HEK293T (cell line): ENCODE results near the gene ARIH2.

Experiments
- CTCF ChIA-PET: fragments of 350-600 bp; formaldehyde crosslinking; extraction: SDS; loops from one replicate; lab custom pipeline; 2021; ENCODE audit warnings: antibody characterized with exemption, inconsistent platforms; lab: Yijun Ruan, JAX
- POLR2A ChIA-PET: fragments of 350-600 bp; formaldehyde crosslinking; extraction: SDS; loops from one replicate; lab custom pipeline; 2020; ENCODE audit warnings: antibody characterized with exemption, inconsistent platforms; lab: Yijun Ruan, JAX
- DNase-seq: peaks from one replicate; pipeline ENCODE4 v3.0.0; 2012; ENCODE audit warnings: mixed read lengths; ENCODE audit errors: extremely low spot score
- ARNT ChIP-seq: fragments of 450-650 bp; IDR thresholded peaks from 2 replicates; pipeline ENCODE4 v1.6.1; 2017; ENCODE audit warnings: mild to moderate bottlenecking
- BHLHE40 ChIP-seq: fragments of 450-650 bp; IDR thresholded peaks from 2 replicates; pipeline ENCODE4 v1.6.1; 2016; ENCODE audit warnings: mild to moderate bottlenecking, moderate library complexity, borderline replicate concordance
- CTBP1 ChIP-seq: fragments of 450-650 bp; IDR thresholded peaks from 2 replicates; pipeline ENCODE4 v1.6.1; 2016; ENCODE audit warnings: borderline replicate concordance
- ELF4 ChIP-seq: fragments of 450-650 bp; IDR thresholded peaks from 2 replicates; pipeline ENCODE4 v1.6.1; 2017; ENCODE audit warnings: antibody characterized with exemption
- FOXA1 ChIP-seq: fragments of 450-650 bp; IDR thresholded peaks from 2 replicates; pipeline ENCODE4 v1.6.1; 2016; ENCODE audit warnings: mild to moderate bottlenecking
- FOXK2 ChIP-seq: fragments of 450-650 bp; IDR thresholded peaks from 2 replicates; pipeline ENCODE4 v1.6.1; 2016; ENCODE audit warnings: mild to moderate bottlenecking
- FOXM1 ChIP-seq: fragments of 450-650 bp; IDR thresholded peaks from 2 replicates; pipeline ENCODE4 v1.6.1; 2017; ENCODE audit warnings: mild to moderate bottlenecking, borderline replicate concordance
- HDGF ChIP-seq: fragments of 450-650 bp; IDR thresholded peaks from 2 replicates; pipeline ENCODE4 v1.6.1; 2017; ENCODE audit warnings: antibody characterized with exemption, borderline replicate concordance
- L3MBTL2 ChIP-seq: fragments of 450-650 bp; conservative IDR thresholded peaks from 2 replicates; pipeline ENCODE4 v1.6.1; 2016; ENCODE audit warnings: mild to moderate bottlenecking
- LEF1 ChIP-seq: fragments of 450-650 bp; IDR thresholded peaks from 2 replicates; pipeline ENCODE4 v1.6.1; 2017; ENCODE audit warnings: mild to moderate bottlenecking, borderline replicate concordance
- NFRKB ChIP-seq: fragments of 450-650 bp; IDR thresholded peaks from 2 replicates; pipeline ENCODE4 v1.6.1; 2016; ENCODE audit warnings: mild to moderate bottlenecking, moderate library complexity
- SP1 ChIP-seq: fragments of 450-650 bp; IDR thresholded peaks from 2 replicates; pipeline ENCODE4 v1.6.1; 2017
- SUZ12 ChIP-seq: fragments of 450-650 bp; IDR thresholded peaks from 2 replicates; pipeline ENCODE4 v1.6.1; 2016; ENCODE audit warnings: mild to moderate bottlenecking
- TARDBP ChIP-seq: fragments of 450-650 bp; IDR thresholded peaks from 2 replicates; pipeline ENCODE4 v1.6.1; 2016
- ZNF384 ChIP-seq: fragments of 450-650 bp; IDR thresholded peaks from 2 replicates; pipeline ENCODE4 v1.6.1; 2016
- TF ChIP-seq, protein P1 (sequence below): fragments of 450-650 bp; IDR thresholded peaks from 2 replicates; pipeline ENCODE4 v1.6.1; 2016

Gene ARIH2

DNA sequence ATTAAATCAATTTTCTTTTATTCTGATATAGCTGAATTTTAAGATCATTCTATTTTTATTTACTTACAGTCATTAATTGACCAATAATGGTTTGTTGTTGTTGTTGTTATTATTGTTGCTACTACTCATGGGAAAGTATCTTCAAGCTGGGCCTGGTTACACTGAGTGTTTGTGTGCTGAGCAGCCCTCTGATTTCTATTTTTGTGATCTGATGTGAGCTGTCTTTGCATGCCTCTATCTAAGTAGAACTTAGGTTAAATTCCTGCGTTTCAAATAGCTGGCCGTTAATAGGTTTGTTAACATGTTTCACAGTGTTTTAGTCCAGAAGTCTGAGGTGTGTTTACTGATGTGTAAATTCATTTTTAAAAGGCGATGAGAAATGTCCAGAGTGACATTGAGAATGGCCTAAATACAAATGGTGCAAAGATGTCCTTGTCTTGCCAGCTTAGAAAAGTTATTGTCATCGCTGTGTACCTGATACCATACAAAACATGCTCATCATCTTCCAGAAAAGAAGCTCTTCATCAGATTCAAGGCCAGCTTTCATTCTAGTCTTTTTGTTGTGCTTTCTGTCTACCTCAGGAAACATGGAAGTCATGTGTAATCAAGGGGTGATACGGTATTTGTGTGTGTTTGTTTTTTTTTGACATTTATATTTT, 15.8 kb downstream of the ARIH2 start:
- TF ChIP-seq FOXM1, result no peak
- TF ChIP-seq HDGF, result no peak
- TF ChIP-seq FOXK2, result no peak
- TF ChIP-seq, protein P1, sequence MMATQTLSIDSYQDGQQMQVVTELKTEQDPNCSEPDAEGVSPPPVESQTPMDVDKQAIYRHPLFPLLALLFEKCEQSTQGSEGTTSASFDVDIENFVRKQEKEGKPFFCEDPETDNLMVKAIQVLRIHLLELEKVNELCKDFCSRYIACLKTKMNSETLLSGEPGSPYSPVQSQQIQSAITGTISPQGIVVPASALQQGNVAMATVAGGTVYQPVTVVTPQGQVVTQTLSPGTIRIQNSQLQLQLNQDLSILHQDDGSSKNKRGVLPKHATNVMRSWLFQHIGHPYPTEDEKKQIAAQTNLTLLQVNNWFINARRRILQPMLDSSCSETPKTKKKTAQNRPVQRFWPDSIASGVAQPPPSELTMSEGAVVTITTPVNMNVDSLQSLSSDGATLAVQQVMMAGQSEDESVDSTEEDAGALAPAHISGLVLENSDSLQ, result no peak
- POLR2A ChIA-PET, result no interaction called here
- CTCF ChIA-PET, result interaction anchor here (0.7 to 1.1 kb wide), 2 partner anchors 53 to 477 kb away, joined by 3 read pairs; no protein-coding TSS in a partner anchor
- no peak for DNase-seq

DNA sequence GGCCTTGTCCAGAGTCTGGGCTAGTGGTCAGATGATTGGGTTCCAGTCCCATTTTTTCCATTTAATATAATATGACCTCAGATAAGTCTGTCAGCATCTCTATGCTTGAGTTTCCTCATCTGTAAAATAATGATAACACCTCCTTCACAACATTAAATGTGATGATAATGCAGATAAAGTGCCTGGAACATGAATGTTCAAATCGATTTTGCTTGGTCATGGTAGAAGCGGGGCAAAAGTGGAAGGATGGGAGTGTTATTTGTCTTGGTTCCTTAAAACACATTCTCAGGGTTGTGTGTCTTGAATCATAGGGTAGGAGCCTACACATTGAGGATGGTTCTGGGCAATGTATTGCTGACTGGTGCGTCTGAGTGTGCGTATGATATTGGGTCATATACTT, 16.9 kb downstream of the ARIH2 start:
- TF ChIP-seq HDGF (no peak), ZNF384 (no peak), LEF1 (no peak), SP1 (no peak), L3MBTL2 (no peak), FOXM1 (no peak), SUZ12 (no peak)
- CTCF ChIA-PET, result no interaction called here

DNA sequence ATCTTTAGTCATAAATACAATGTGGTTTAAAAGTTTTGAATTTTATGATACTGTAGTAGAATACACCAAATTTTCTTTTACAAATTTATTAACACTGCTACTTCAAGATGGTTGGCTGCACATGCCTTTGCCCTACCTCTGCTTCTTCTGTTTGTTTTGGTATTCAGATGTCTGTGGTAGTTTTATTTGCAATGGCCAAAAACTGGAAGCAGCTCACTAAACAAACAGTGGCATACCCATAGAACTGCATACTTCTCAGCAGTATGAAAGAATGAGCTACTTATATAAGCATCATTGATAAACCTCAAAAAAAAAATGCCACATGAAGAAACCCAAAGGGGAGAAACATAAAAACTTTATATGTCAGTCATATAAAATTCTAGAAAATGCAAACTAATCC, 19.5 kb downstream of the ARIH2 start:
- DNase-seq, result no peak
- no peak for TF ChIP-seq CTBP1
- no peak for TF ChIP-seq ARNT
- TF ChIP-seq FOXK2, result no peak
- TF ChIP-seq LEF1, result no peak
- no peak for TF ChIP-seq NFRKB
- TF ChIP-seq SP1, result no peak
- no peak for TF ChIP-seq ZNF384
- CTCF ChIA-PET, result no interaction called here
- POLR2A ChIA-PET, result no interaction called here

More for the DNA sequence above, 16.9 kb downstream of the ARIH2 start:
- POLR2A ChIA-PET, result no interaction called here
- DNase-seq, result no peak

DNA sequence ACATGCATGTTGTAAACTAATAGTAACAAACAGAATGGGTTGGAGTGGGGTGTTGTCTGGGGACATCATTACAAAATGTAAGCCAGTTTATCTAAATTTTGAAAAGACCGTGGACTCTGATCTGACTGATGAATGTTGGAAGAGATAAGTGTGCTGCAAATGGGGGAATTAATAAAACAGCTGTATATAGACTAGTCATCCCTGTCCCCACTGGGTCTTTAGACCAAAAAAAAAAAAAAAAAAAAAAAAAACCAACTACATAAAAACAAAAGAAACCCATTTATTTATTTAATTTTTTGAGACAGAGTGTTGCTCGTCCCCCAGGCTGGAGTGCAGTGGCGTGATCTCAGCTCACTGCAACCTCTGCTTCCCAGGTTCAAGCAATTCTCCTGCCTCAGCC, 20.0 kb downstream of the ARIH2 start:
- ChIA-PET CTCF (no interaction called here), POLR2A (interaction anchor here (0.6 kb wide), 1 partner anchor 20 kb away, joined by 3 read pairs; the partner anchor contains the start of gene ARIH2)
- TF ChIP-seq SUZ12 (no peak), BHLHE40 (no peak)
- DNase-seq, result no peak

DNA sequence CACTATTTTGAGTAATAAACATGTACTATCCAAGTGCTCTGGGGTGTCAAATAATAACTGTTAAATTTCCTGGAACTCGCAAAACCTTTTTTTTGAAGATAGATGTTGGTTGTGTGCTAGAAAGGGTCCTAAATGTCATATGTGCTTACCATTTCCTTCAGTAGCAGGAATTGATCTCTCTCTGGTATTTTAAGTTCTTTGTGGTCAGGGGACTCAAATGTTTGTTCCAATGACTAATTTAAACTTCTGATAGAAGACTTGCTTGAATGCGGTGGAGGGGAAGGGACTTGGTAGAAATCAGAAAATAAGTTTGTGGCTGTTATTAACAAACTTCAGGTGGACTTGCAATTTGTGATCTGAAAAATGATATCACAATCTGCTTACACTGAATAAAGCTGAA, 26.8 kb downstream of the ARIH2 start:
- ChIA-PET CTCF (no interaction called here), POLR2A (interaction anchor here (1.4 kb wide), 1 partner anchor 27 kb away, joined by 3 read pairs; the partner anchor contains the start of gene ARIH2)
- no peak for DNase-seq
- TF ChIP-seq ARNT, result no peak
- no peak for TF ChIP-seq ZNF384
- TF ChIP-seq, protein P1, result no peak
- TF ChIP-seq L3MBTL2, result no peak
- no peak for TF ChIP-seq TARDBP
- no peak for TF ChIP-seq ELF4
- no peak for TF ChIP-seq SUZ12
- TF ChIP-seq FOXM1, result no peak
- TF ChIP-seq LEF1, result no peak

DNA sequence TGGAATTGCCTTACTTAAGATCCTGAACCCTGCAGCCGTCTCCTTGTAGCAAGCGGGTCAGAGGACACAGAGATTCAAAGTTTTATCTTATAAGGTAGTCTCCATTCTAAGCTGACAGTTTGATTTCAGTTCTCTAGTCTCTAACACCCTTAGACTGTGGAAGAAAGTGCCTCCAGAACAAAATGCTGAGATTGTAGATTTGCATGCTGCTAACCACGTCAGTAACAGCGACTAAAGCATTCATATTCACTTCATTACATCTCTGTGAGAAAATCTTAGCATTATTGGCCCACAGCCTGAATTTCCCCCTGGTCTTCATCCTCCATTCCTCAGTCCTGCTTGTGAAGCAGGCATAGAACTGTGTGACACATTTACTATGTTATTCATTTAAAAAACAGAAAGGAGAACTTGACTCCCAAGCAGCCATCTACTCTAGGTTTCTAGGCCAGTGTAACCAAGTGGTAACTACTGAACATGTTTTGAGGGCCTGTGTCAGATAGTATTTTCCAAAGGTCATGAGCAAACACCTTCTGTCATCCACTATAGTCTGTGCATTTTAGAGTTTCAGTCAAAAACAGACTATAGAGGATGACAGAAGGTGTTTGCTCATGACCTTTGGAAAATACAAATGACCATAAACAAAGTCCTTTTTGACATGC, 27.4 kb downstream of the ARIH2 start:
- no peak for DNase-seq
- ChIA-PET POLR2A (interaction anchor here (1.4 kb wide), 1 partner anchor 27 kb away, joined by 3 read pairs; the partner anchor contains the start of gene ARIH2), CTCF (interaction anchor here (0.6 kb wide), 1 partner anchor 210 kb away, joined by 4 read pairs; no protein-coding TSS in a partner anchor)
- TF ChIP-seq FOXK2 (no peak), LEF1 (no peak), BHLHE40 (no peak), SP1 (no peak), SUZ12 (no peak), FOXA1 (no peak), TARDBP (no peak), NFRKB (no peak), CTBP1 (no peak)

DNA sequence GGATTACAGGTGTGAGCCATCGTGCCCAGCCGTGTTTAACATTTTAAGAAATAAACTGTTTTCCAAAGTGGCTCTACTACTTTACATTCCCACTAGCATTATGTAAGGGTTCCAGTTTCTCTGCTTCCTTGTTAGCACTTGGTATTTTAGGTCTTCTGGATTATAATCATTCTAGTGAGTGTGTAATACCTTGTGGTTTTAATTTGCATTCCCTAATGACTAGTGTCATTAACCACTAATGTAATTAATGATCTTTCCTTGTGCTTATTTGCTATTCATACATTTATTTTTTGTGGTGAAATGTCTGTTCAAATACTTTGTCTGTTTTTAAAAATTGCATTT, 30.7 kb downstream of the ARIH2 start:
- no peak for DNase-seq
- POLR2A ChIA-PET, result no interaction called here
- CTCF ChIA-PET, result no interaction called here
- no peak for TF ChIP-seq FOXM1
- no peak for TF ChIP-seq CTBP1
- TF ChIP-seq ZNF384, result no peak
- TF ChIP-seq ELF4, result no peak
- no peak for TF ChIP-seq L3MBTL2
- TF ChIP-seq BHLHE40, result no peak
- TF ChIP-seq ARNT, result no peak
- TF ChIP-seq, protein P1, result no peak
- TF ChIP-seq FOXK2, result no peak
- no peak for TF ChIP-seq SUZ12
- no peak for TF ChIP-seq LEF1
- TF ChIP-seq NFRKB, result no peak
